HT-29 (cell line): Measurements from ENCODE around the gene C11orf98. TPM values are rescaled to one million over a fixed set of nuclear protein-coding genes. Genes with fewer than 3 reads are reported as not detected.
"Not testable (repeated sequence)": the region's sequence is repeated elsewhere in the genome, so short reads cannot be mapped to it uniquely, and the experiment has no call there.

Experiments used
- DNase-seq: peaks from one replicate; pipeline ENCODE4 v3.0.0-alpha.2; 2015; ENCODE audit warnings: low spot score
- total RNA-seq: library from RNA; depleted of rRNA; stranded (reverse); fragments of >200 nt; shearing (Covaris generic); gene quantifications from 2 replicates; pipeline ENCODE4 v1.2.3, GENCODE V29; 2014; rRNA removed

Gene C11orf98
- total RNA-seq, result 272 and 322 TPM in 2 replicates

- peak; percentile 95 for DNase-seq
These were observed at the start of gene C11orf98, which contains the start of gene CSKMT for GRCh38 chr11:62665075-62665598. Gene C11orf98, minus strand, starts transcription at chr11:62665210. Its CDS starts 41 bp downstream, at chr11:62665169. Gene CSKMT, plus strand, starts transcription at chr11:62665312. Its CDS starts 568 bp downstream, at chr11:62665880.

GRCh38 chr11:62713343-62713742 lies 48.3 kb upstream of the C11orf98 start:
- DNase-seq, result peak; percentile 75

GRCh38 chr11:62712861-62713260 lies 47.9 kb upstream of the C11orf98 start:
- no peak for DNase-seq

GRCh38 chr11:62712276-62712812 lies 47.3 kb upstream of the C11orf98 start:
- DNase-seq, result no peak

GRCh38 chr11:62710001-62710345 lies 45.0 kb upstream of the C11orf98 start:
- DNase-seq, result no peak

- peak; percentile 99 for DNase-seq
These were observed 44.4 kb upstream of the C11orf98 start for GRCh38 chr11:62709247-62710000.

GRCh38 chr11:62708793-62709192 lies 43.8 kb upstream of the C11orf98 start:
- no peak for DNase-seq

- DNase-seq, result no peak
These were observed 43.4 kb upstream of the C11orf98 start for GRCh38 chr11:62708392-62708791.

- no peak for DNase-seq
These were observed 42.4 kb upstream of the C11orf98 start, which contains the start of the genes BSCL2 and GNG3 for GRCh38 chr11:62707277-62707861. Gene BSCL2, minus strand, starts transcription at chr11:62707424. Its CDS starts 229 bp downstream, at chr11:62707195. Gene GNG3, plus strand, starts transcription at chr11:62707676. Its CDS starts 620 bp downstream, at chr11:62708296.

GRCh38 chr11:62706850-62707247 lies 41.8 kb upstream of the C11orf98 start:
- DNase-seq, result no peak

- DNase-seq, result peak; percentile 98
These were observed 41.2 kb upstream of the C11orf98 start for GRCh38 chr11:62705880-62706849.

GRCh38 chr11:62705413-62705812 lies 40.4 kb upstream of the C11orf98 start:
- DNase-seq, result peak; percentile 74

- DNase-seq, result not testable (repeated sequence)
These were observed 38.9 kb upstream of the C11orf98 start for GRCh38 chr11:62703921-62704320.

- no peak for DNase-seq
These were observed 37.2 kb upstream of the C11orf98 start for GRCh38 chr11:62702246-62702645.

GRCh38 chr11:62694455-62695167 lies 29.6 kb upstream of the C11orf98 start:
- DNase-seq, result peak; percentile 91

- not testable (repeated sequence) for DNase-seq
These were observed 28.6 kb upstream of the C11orf98 start for GRCh38 chr11:62693624-62694023.

GRCh38 chr11:62689421-62690183 lies 24.6 kb upstream of the C11orf98 start, which contains the start of gene LRRN4CL:
Gene LRRN4CL, minus strand, starts transcription at chr11:62689530. Its CDS starts 1,022 bp downstream, at chr11:62688508.
- DNase-seq, result no peak

- DNase-seq, result no peak
These were observed 23.5 kb upstream of the C11orf98 start for GRCh38 chr11:62688491-62688890.
